HUES6 (cell line): ENCODE results near the gene JAKMIP3.

ENCODE experiments used
- H3K27ac ChIP-seq: 2 replicates; pipeline ENCODE4 v1.7.0; 2013; ENCODE audit warnings: low read depth, mild to moderate bottlenecking, low read length, inconsistent platforms
- H3K27me3 ChIP-seq: 2 replicates; pipeline ENCODE4 v1.6.1; 2013; ENCODE audit warnings: low read length; ENCODE audit not compliant: control insufficient read depth, insufficient read depth
- H3K36me3 ChIP-seq: 2 replicates; pipeline ENCODE4 v1.6.1; 2013; ENCODE audit warnings: low read length; ENCODE audit not compliant: control insufficient read depth, insufficient read depth
- H3K4me1 ChIP-seq: 2 replicates; pipeline ENCODE4 v1.6.1; 2013; ENCODE audit warnings: low read length; ENCODE audit not compliant: control insufficient read depth, insufficient read depth
- H3K4me3 ChIP-seq: 2 replicates; pipeline ENCODE4 v1.5.1; 2013; ENCODE audit warnings: low read depth, low read length
- H3K9ac ChIP-seq: one replicate; pipeline ENCODE4 v1.6.1; 2013; ENCODE audit warnings: mild to moderate bottlenecking, low read length
- H3K9me3 ChIP-seq: 2 replicates; pipeline ENCODE4 v1.6.1; 2013; ENCODE audit warnings: low read depth, low read length; ENCODE audit not compliant: control insufficient read depth, insufficient read depth

The JAKMIP3 gene

GRCh38 chr10:132043861-132044695, 21.7 kb upstream of the JAKMIP3 start:
- Histone ChIP-seq H3K9ac (no peak overlapping the region), H3K9me3 (no peaks in the 10 kb centered on the region), H3K4me1 (peaks cover 12% of the 10 kb centered on the region), H3K27ac (no peak overlapping the region), H3K27me3 (peaks cover 9% of the 10 kb centered on the region; the same call in 1 of the 2 replicates), H3K36me3 (no peaks in the 10 kb centered on the region), H3K4me3 (no peak overlapping the region)

GRCh38 chr10:132044803-132045202, 20.9 kb upstream of the JAKMIP3 start:
- Histone ChIP-seq H3K27ac (no peak overlapping the region), H3K9ac (no peak overlapping the region), H3K36me3 (no peaks in the 10 kb centered on the region), H3K9me3 (no peaks in the 10 kb centered on the region), H3K4me1 (peaks cover 12% of the 10 kb centered on the region), H3K27me3 (peaks cover 9% of the 10 kb centered on the region; the same call in 1 of the 2 replicates), H3K4me3 (no peak overlapping the region)

GRCh38 chr10:132045324-132045723, 20.4 kb upstream of the JAKMIP3 start:
- peaks cover 9% of the 10 kb centered on the region; the same call in 1 of the 2 replicates for H3K27me3 ChIP-seq
- H3K36me3 ChIP-seq: no peaks in the 10 kb centered on the region
- no peak overlapping the region for H3K4me3 ChIP-seq
- H3K9ac ChIP-seq: no peak overlapping the region
- H3K9me3 ChIP-seq: 0 out of 2 replicates have a peak, but pooled peaks cover 2% of the 10 kb centered on the region
- H3K4me1 ChIP-seq: peaks cover 12% of the 10 kb centered on the region
- H3K27ac ChIP-seq: no peak overlapping the region

- Histone ChIP-seq H3K36me3 (no peaks in the 10 kb centered on the region), H3K9me3 (peaks cover 19% of the 10 kb centered on the region), H3K4me3 (no peak overlapping the region), H3K9ac (no peak overlapping the region), H3K27ac (no peak overlapping the region), H3K27me3 (peaks cover 9% of the 10 kb centered on the region; the same call in 1 of the 2 replicates), H3K4me1 (peaks cover 12% of the 10 kb centered on the region)
These were observed 18.0 kb upstream of the JAKMIP3 start for GRCh38 chr10:132047575-132048293.

- H3K4me3 ChIP-seq: no peak overlapping the region
- H3K9ac ChIP-seq: no peak overlapping the region
- H3K36me3 ChIP-seq: no peaks in the 10 kb centered on the region
- peaks cover 12% of the 10 kb centered on the region for H3K4me1 ChIP-seq
- peaks cover 25% of the 10 kb centered on the region for H3K9me3 ChIP-seq
- H3K27ac ChIP-seq: no peak overlapping the region
- H3K27me3 ChIP-seq: peaks cover 9% of the 10 kb centered on the region; the same call in 1 of the 2 replicates
These were observed 17.5 kb upstream of the JAKMIP3 start for GRCh38 chr10:132048294-132048667.

GRCh38 chr10:132050191-132050590, 15.6 kb upstream of the JAKMIP3 start:
- Histone ChIP-seq H3K27me3 (peaks cover 4% of the 10 kb centered on the region; the same call in 1 of the 2 replicates), H3K9me3 (peaks cover 27% of the 10 kb centered on the region), H3K4me1 (no peaks in the 10 kb centered on the region), H3K9ac (no peak overlapping the region), H3K27ac (no peak overlapping the region), H3K36me3 (no peaks in the 10 kb centered on the region), H3K4me3 (no peak overlapping the region)

- no peak overlapping the region for H3K27ac ChIP-seq
- no peaks in the 10 kb centered on the region for H3K36me3 ChIP-seq
- peaks cover 27% of the 10 kb centered on the region for H3K9me3 ChIP-seq
- H3K4me3 ChIP-seq: no peak overlapping the region
- no peaks in the 10 kb centered on the region for H3K4me1 ChIP-seq
- no peak overlapping the region for H3K9ac ChIP-seq
- peaks cover 4% of the 10 kb centered on the region; the same call in 1 of the 2 replicates for H3K27me3 ChIP-seq
These were observed 13.6 kb upstream of the JAKMIP3 start for GRCh38 chr10:132052124-132052523.

- no peaks in the 10 kb centered on the region for H3K4me1 ChIP-seq
- H3K27me3 ChIP-seq: peaks cover 4% of the 10 kb centered on the region; the same call in 1 of the 2 replicates
- no peak overlapping the region for H3K27ac ChIP-seq
- H3K9ac ChIP-seq: no peak overlapping the region
- no peaks in the 10 kb centered on the region for H3K36me3 ChIP-seq
- H3K4me3 ChIP-seq: no peak overlapping the region
- H3K9me3 ChIP-seq: peaks cover 27% of the 10 kb centered on the region
These were observed 11.2 kb upstream of the JAKMIP3 start for GRCh38 chr10:132054564-132054963.

- Histone ChIP-seq H3K36me3 (no peaks in the 10 kb centered on the region), H3K27me3 (peaks cover 4% of the 10 kb centered on the region; the same call in 1 of the 2 replicates), H3K9me3 (peaks cover 24% of the 10 kb centered on the region), H3K4me3 (no peak overlapping the region), H3K4me1 (no peaks in the 10 kb centered on the region), H3K27ac (no peak overlapping the region), H3K9ac (no peak overlapping the region)
These were observed 10.1 kb upstream of the JAKMIP3 start for GRCh38 chr10:132055616-132056015.

GRCh38 chr10:132056663-132057062, 9.1 kb upstream of the JAKMIP3 start:
- Histone ChIP-seq H3K4me3 (no peak overlapping the region), H3K27me3 (peaks cover 4% of the 10 kb centered on the region; the same call in 1 of the 2 replicates), H3K9me3 (peaks cover 18% of the 10 kb centered on the region), H3K4me1 (no peaks in the 10 kb centered on the region), H3K27ac (no peak overlapping the region), H3K36me3 (no peaks in the 10 kb centered on the region), H3K9ac (no peak overlapping the region)

- H3K36me3 ChIP-seq: no peaks in the 10 kb centered on the region
- H3K27me3 ChIP-seq: peaks cover 4% of the 10 kb centered on the region; the same call in 1 of the 2 replicates
These were observed 8.5 kb upstream of the JAKMIP3 start for GRCh38 chr10:132057191-132057681.

More at GRCh38 chr10:132057191-132057681, 8.5 kb upstream of the JAKMIP3 start:
- H3K4me1 ChIP-seq: no peaks in the 10 kb centered on the region
- no peak overlapping the region for H3K27ac ChIP-seq
- no peak overlapping the region for H3K4me3 ChIP-seq
- peaks cover 12% of the 10 kb centered on the region for H3K9me3 ChIP-seq
- H3K9ac ChIP-seq: no peak overlapping the region
